HG02678 (cell line): Measurements from ENCODE around the gene CTNNAL1.

Source experiments
- ATAC-seq: cut with Tn5 transposase; IDR thresholded peaks from one replicate; pipeline ENCODE4 v1.9.1; 2021; ENCODE audit warnings: mild to moderate bottlenecking, moderate library complexity; ENCODE audit not compliant: unreplicated experiment

CTNNAL1 gene

GRCh38 chr9:109027176-109027575, 13.9 kb upstream of the CTNNAL1 start:
- ATAC-seq = no peak

GRCh38 chr9:109026306-109026705, 13.0 kb upstream of the CTNNAL1 start:
- no peak for ATAC-seq

- ATAC-seq = no peak
These were observed 9.6 kb upstream of the CTNNAL1 start for GRCh38 chr9:109022873-109023272.

DNA sequence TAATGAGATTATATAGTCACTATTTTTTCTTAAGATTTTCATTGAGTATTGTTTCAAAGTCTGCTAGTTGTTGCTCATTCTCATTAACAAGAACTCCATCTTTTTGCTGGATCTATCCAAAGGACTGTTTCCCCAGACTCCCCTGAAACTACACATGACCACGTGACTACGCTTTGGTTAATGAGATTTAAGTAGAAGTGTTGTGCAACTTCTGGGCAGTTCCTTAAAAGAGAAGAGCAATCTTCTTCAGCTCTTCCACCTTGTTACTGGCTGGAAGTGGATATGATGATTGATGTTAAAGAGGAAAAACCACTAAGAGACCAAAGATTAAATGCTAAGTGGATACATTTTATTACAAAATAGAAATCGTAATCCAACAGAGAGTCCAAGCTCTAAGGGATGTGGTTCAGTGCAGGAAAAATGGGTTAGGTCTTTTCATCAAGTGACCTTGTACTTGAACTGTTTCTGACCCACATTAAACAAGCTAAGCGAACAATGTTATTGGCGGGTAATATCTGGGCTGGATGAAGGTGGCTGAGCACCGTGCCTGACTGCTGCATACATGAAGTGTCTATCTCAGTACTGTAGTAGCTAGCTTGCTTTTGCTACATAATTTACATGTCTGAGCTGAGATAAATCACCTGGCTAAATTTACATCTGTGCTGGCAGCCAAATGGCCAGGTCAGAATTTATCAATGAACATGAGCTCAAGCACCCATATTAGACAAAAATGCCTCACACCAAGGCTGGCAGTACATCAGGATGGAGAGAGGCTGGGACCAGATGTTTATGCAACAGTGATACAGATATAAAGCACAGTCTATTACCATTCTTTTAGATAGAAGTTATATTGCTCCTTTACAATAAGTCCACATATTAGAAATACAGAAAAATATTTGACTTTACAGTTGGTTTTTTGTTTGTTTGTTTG, 7.5 kb upstream of the CTNNAL1 start:
- no peak for ATAC-seq

DNA sequence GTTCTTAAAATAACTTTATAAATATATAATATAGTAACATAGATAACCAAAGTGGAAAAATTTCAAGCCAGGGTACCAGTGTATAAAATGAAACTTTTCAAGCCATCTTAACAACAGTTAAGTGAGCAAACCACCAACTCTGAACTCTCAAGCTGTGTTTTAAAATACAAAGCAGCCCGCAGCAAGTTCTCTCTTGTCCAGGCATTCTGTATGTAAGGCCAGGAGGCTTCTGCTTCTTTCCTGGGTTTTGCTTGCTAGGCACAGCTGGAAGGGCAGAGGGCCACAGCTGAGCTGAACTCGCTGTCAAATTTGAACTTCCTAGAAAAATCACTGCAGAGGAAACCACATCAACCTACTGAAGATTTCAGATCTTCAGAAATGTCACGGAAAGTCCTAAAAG, 6.8 kb upstream of the CTNNAL1 start:
- ATAC-seq = no peak

DNA sequence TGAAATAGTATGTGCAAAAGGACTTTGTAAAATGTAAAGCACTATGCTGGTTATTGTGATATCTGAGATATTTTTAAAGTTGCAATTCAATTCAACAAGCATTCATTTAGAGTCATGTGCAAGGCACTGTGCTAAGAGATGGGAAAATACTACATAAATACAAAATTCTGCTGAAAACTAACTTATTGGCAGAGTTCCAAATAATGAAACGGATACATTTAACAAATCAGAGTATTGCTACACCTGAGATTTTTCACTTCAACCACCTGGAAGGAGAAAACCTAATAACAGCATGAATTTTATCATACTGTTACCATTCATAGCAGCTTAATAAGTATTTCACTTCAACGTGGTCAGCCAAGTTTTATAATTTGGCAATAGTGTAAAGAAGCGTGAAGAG, 6.1 kb upstream of the CTNNAL1 start:
- ATAC-seq = no peak

DNA sequence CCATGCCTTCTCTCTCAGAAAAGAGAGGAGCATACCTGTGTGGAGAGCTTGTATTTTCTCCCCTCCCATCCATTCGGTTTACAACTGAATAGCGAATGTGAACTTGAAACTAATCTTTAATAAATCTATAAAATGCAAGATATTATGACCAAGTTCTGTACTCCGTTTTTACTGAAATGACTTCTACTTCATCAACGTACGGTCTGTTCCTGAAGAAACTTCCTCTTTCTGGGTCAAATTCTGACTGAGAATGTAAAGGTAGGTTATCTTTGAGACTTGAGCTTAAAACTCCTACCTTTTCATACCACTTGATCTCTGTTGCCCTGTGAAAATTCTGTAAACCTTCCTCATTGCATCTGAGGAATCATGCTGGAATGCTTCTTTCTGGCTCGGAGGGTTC, 4.2 kb upstream of the CTNNAL1 start:
- ATAC-seq = peak; percentile 33

GRCh38 chr9:109017061-109017460, 3.8 kb upstream of the CTNNAL1 start:
- no peak for ATAC-seq

- ATAC-seq = no peak
These were observed 2.8 kb upstream of the CTNNAL1 start for GRCh38 chr9:109016132-109016531.

GRCh38 chr9:109014608-109015280, 1.4 kb upstream of the CTNNAL1 start:
- no peak for ATAC-seq

GRCh38 chr9:109013679-109014607, 644 bp upstream of the CTNNAL1 start:
- ATAC-seq = no peak

DNA sequence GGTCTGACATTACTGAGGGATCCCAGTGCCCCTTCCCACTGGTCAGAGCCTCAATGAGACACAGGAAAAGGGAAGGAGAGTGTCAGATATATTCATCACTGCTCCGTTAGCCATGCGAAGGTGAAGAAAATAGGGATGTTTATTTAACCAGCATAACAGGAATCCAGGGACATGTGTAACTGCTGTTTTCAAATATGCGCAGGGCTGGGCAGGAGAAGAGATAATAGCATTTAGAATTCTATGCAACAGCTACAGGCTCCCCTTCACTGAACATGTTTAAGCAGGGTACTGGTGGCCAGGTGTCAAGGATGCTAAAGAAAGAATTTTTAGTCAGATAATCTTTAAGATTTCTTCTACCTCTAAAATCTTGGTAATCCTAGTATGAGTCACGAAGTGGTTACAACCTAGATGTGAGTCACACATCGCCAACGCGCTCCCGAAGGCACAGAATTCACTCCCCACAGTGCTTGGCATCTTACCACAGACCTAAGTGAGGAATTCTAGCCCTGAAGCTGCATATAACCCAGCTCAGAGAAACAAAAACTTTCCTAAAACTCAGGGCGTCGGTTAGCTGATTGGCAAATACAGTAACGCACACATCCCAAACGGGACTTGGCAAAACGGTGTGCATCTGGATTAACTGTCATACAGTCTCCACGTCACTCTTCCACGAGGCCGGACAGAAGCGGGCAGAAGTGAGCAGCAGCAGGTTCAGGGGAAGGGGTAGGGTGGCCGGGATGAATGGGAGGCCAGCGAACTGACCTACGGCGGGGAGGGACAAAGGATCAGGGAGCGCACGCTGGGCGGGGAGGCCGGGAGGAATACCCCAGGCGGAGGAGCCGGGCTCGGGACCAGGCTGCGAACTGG, 1.1 kb downstream of the CTNNAL1 start:
- ATAC-seq = peak; percentile 25

- no peak for ATAC-seq
These were observed 2.0 kb downstream of the CTNNAL1 start for GRCh38 chr9:109011231-109011671.

GRCh38 chr9:109010746-109011145, 2.6 kb downstream of the CTNNAL1 start:
- ATAC-seq = peak; percentile 36

- ATAC-seq = no peak
These were observed 7.6 kb downstream of the CTNNAL1 start for GRCh38 chr9:109005678-109006077.

DNA sequence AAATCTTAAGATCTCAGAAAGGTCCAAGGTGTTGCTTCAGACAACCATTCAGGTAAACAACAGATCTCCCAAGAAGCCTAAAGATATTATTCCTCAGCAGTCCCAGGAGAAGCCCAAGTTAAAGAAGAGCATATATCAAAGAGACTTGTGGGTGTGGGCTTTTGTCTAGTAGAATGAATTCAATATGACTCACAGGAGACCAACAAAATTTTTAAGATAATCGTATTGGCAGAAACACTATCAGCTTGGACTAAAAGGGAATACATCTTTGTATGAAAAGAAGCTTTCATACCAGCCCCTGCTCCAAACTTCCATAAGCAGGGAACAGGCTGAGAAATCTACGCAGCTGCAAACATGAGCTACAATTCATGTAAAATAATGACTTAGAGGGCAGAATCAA, 10.2 kb downstream of the CTNNAL1 start:
- no peak for ATAC-seq

- ATAC-seq = no peak
These were observed 11.2 kb downstream of the CTNNAL1 start for GRCh38 chr9:109002141-109002540.

DNA sequence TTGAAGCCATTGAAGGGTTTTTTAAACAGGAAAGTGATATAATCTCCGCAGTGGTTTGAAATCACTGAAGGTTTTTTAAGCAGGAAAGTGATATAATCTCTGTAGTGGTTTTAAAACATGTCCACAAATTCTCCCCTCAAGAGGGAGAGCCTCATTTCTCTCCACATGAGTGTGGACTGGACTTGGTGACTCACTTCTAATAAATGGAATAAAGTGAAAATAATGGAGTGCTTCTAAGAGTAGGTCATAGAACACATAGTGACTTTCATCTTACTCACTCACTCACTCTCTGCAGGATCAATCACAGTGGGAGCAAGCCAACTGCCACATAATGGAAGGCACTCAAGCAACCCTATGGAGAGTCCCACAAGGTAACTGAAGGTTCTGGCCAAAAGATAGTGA, 12.0 kb downstream of the CTNNAL1 start:
- no peak for ATAC-seq

GRCh38 chr9:108997112-108997511, 16.2 kb downstream of the CTNNAL1 start:
- ATAC-seq = no peak

GRCh38 chr9:108996643-108997042, 16.7 kb downstream of the CTNNAL1 start:
- no peak for ATAC-seq
